SK-N-SH (cell line): Measurements from ENCODE around the gene MYH6. TPM values are rescaled to one million over a fixed set of nuclear protein-coding genes. Genes with fewer than 3 reads are reported as not detected.

ENCODE experiments used
- CTCF ChIA-PET: fragments of 300-600, 350-600 bp; formaldehyde crosslinking; extraction: SDS; loops from one replicate; lab custom pipeline; 2021; lab: Yijun Ruan, JAX
- POLR2A ChIA-PET: fragments of 350-600 bp; sonication (Branson Sonifier 250); formaldehyde crosslinking; extraction: SDS; loops from one replicate; lab custom pipeline; 2020; ENCODE audit warnings: antibody characterized with exemption, inconsistent platforms; lab: Yijun Ruan, JAX
- DNase-seq: peaks from one replicate; pipeline ENCODE4 v3.0.0; 2012
- H2AFZ ChIP-seq: fragments of 200-600 bp; sonication (generic); 2 replicates; pipeline ENCODE4 v1.8.1; 2016; ENCODE audit warnings: antibody characterized with exemption, mild to moderate bottlenecking, low read depth
- H3F3A ChIP-seq: fragments of 200-600 bp; sonication (generic); replicated peaks from 2 replicates; pipeline ENCODE3; 2016; ENCODE audit warnings: antibody characterized with exemption, mild to moderate bottlenecking; ENCODE audit not compliant: insufficient read depth
- H3K27ac ChIP-seq, 2 experiments: fragments of 200-500 bp in 1 of 2; fragments of 200-600 bp in 1 of 2; sonication (Bioruptor generic) in 1 of 2; sonication (generic), shearing (Covaris generic) in 1 of 2; 2 replicates each; pipeline versions ENCODE4 v1.5.1 to v1.6.1; 2014 to 2016; ENCODE audit warnings: low read depth in 2 of 2, inconsistent platforms in 1 of 2, low read length in 1 of 2, mild to moderate bottlenecking in 1 of 2, mixed read lengths in 1 of 2
- H3K27me3 ChIP-seq: fragments of 200-600 bp; sonication (generic), shearing (Covaris generic); 2 replicates; pipeline ENCODE4 v1.6.1; 2016; ENCODE audit warnings: mixed run types; ENCODE audit not compliant: insufficient read depth
- H3K36me3 ChIP-seq, 2 experiments: fragments of 200-500 bp in 1 of 2; fragments of 200-600 bp in 1 of 2; sonication (Bioruptor generic) in 1 of 2; sonication (generic) in 1 of 2; replicated peaks in 1 of 2; 2 replicates each; pipeline versions ENCODE3 to v1.5.1; 2014 to 2016; ENCODE audit warnings: low read length in 1 of 2, mild to moderate bottlenecking in 1 of 2; ENCODE audit not compliant: insufficient read depth in 2 of 2, control insufficient read depth in 1 of 2
- H3K4me1 ChIP-seq, 2 experiments: fragments of 200-500 bp in 1 of 2; fragments of 200-600 bp in 1 of 2; sonication (Bioruptor generic) in 1 of 2; sonication (generic), shearing (Covaris generic) in 1 of 2; 2 replicates each; pipeline versions ENCODE4 v1.5.1 to v1.6.1; 2014 to 2016; ENCODE audit warnings: low read depth in 1 of 2, low read length in 1 of 2, mixed run types in 1 of 2; ENCODE audit not compliant: insufficient read depth in 2 of 2, control insufficient read depth in 1 of 2
- H3K4me2 ChIP-seq: fragments of 200-600 bp; sonication (generic), shearing (Covaris generic); 2 replicates; pipeline ENCODE4 v1.6.1; 2017; ENCODE audit warnings: mixed run types
- H3K4me3 ChIP-seq, 2 experiments: fragments of 200-500 bp in 1 of 2; fragments of 200-600 bp in 1 of 2; sonication (Bioruptor generic) in 1 of 2; sonication (generic), shearing (Covaris generic) in 1 of 2; 2 replicates each; pipeline versions ENCODE4 v1.5.1 to v1.8.1; 2014 to 2016; ENCODE audit warnings: low read depth in 2 of 2, inconsistent platforms in 1 of 2, low read length in 1 of 2, mild to moderate bottlenecking in 1 of 2, mixed read lengths in 1 of 2, moderate library complexity in 1 of 2
- H3K79me2 ChIP-seq: fragments of 200-600 bp; sonication (generic); 2 replicates; pipeline ENCODE4 v1.8.1; 2017; ENCODE audit warnings: mild to moderate bottlenecking; ENCODE audit not compliant: insufficient read depth
- H3K9ac ChIP-seq: fragments of 200-600 bp; sonication (generic); 2 replicates; pipeline ENCODE4 v1.6.1; 2017; ENCODE audit warnings: mixed run types
- H3K9me2 ChIP-seq: fragments of 200-600 bp; sonication (generic); 2 replicates; pipeline ENCODE4 v1.6.1; 2017; ENCODE audit warnings: mixed run types
- H3K9me3 ChIP-seq: fragments of 200-600 bp; sonication (generic); 2 replicates; pipeline ENCODE4 v1.6.1; 2017; ENCODE audit warnings: mixed run types, mild to moderate bottlenecking, moderate library complexity
- H4K20me1 ChIP-seq: fragments of 200-600 bp; sonication (generic); 2 replicates; pipeline ENCODE4 v1.6.1; 2017; ENCODE audit warnings: mild to moderate bottlenecking, mixed run types; ENCODE audit not compliant: insufficient read depth
- CTCF ChIP-seq: fragments of 200-600 bp; sonication (generic); IDR thresholded peaks from 2 replicates; pipeline ENCODE4 v1.6.1; 2017; ENCODE audit warnings: antibody characterized with exemption, mild to moderate bottlenecking, moderate library complexity
- EZH2phosphoT487 ChIP-seq: fragments of 200-600 bp; sonication (generic); IDR thresholded peaks from 2 replicates; pipeline ENCODE4 v1.6.1; 2017; ENCODE audit warnings: low read depth, mixed run types, mild to moderate bottlenecking, antibody characterized with exemption, moderate library complexity, borderline replicate concordance
- FOXJ3 ChIP-seq: sonication (generic); formaldehyde crosslinking; IDR thresholded peaks from 2 replicates; pipeline ENCODE4 v1.5.1; 2020; ENCODE audit warnings: mild to moderate bottlenecking, missing genetic modification reagents
- FOXM1 ChIP-seq: IDR thresholded peaks from 2 replicates; pipeline ENCODE4 v1.4.0; 2012; ENCODE audit warnings: low read depth, mild to moderate bottlenecking
- JUND ChIP-seq: IDR thresholded peaks from 2 replicates; pipeline ENCODE4 v1.4.0; 2012
- MEF2A ChIP-seq: IDR thresholded peaks from 2 replicates; pipeline ENCODE4 v1.4.0; 2012; ENCODE audit warnings: low read depth, borderline replicate concordance
- MXI1 ChIP-seq: IDR thresholded peaks from 2 replicates; pipeline ENCODE4 v1.6.1; 2012; ENCODE audit warnings: mild to moderate bottlenecking, low read depth, low read length, improper control_type of control experiment
- NRF1 ChIP-seq: IDR thresholded peaks from 2 replicates; pipeline ENCODE4 v1.6.1; 2012; ENCODE audit warnings: low read depth, mild to moderate bottlenecking, low read length
- PBX3 ChIP-seq: IDR thresholded peaks from 2 replicates; pipeline ENCODE4; 2012
- POLR2AphosphoS5 ChIP-seq: IDR thresholded peaks from 2 replicates; pipeline ENCODE4 v1.6.1; 2012; ENCODE audit warnings: low read depth, low read length
- RAD21 ChIP-seq: IDR thresholded peaks from 2 replicates; pipeline ENCODE4 v1.6.1; 2012; ENCODE audit warnings: mild to moderate bottlenecking, low read length
- RCOR1 ChIP-seq: fragments of 150-350 bp; IDR thresholded peaks from 2 replicates; pipeline ENCODE4 v1.6.1; 2017; ENCODE audit warnings: antibody characterized with exemption, low read length
- RFX5 ChIP-seq: IDR thresholded peaks from 2 replicates; pipeline ENCODE4 v1.6.1; 2012; ENCODE audit warnings: mild to moderate bottlenecking, improper control_type of control experiment, low read length
- RXRA ChIP-seq: IDR thresholded peaks from 2 replicates; pipeline ENCODE4 v1.4.0; 2012; ENCODE audit warnings: low read depth, mild to moderate bottlenecking, borderline replicate concordance
- SMC3 ChIP-seq: IDR thresholded peaks from 2 replicates; pipeline ENCODE4 v1.6.1; 2012; ENCODE audit warnings: low read depth, low read length, improper control_type of control experiment
- TCF12 ChIP-seq: IDR thresholded peaks from 2 replicates; pipeline ENCODE4 v1.4.0; 2012
- USF1 ChIP-seq: IDR thresholded peaks from 2 replicates; pipeline ENCODE4 v1.4.0; 2012; ENCODE audit warnings: low read depth, borderline replicate concordance
- USF2 ChIP-seq: fragments of 150-350 bp; IDR thresholded peaks from 2 replicates; pipeline ENCODE4 v1.6.1; 2017; ENCODE audit warnings: antibody characterized with exemption, low read length, low read depth, borderline replicate concordance
- ZBTB33 ChIP-seq: IDR thresholded peaks from 2 replicates; pipeline ENCODE4 v1.4.0; 2012; ENCODE audit warnings: low read depth, borderline replicate concordance
- WGBS: methylation state at CpG from one replicate; pipeline ENCODE4 v1.1.6; 2017; ENCODE audit warnings: low lambda C conversion rate; 5-methylcytosine and 5-hydroxymethylcytosine counted together
- polyA plus RNA-seq, 3 experiments: library from polyadenylated mRNA; depleted of rRNA; stranded (reverse); fragments of >200 nt; gene quantifications; 2 replicates each; pipeline ENCODE4 v1.2.3, GENCODE V29; 2012

Gene MYH6
- polyA plus RNA-seq, 1 of the 3 experiments (the other 2 are of a cell fraction): not detected

GRCh38 chr14:23403908-23404307 is 4.2 kb downstream of the MYH6 start:
- H3K9me3 ChIP-seq: no peaks in the 10 kb centered on the region
- CTCF ChIA-PET: no interaction called here

More at GRCh38 chr14:23403908-23404307, 4.2 kb downstream of the MYH6 start:
- Histone ChIP-seq H3K9ac (no peak overlapping the region), H3K36me3 (no peaks in the 10 kb centered on the region), H4K20me1 (no peaks in the 10 kb centered on the region), H3F3A (no peaks in the 10 kb centered on the region), H3K4me2 (no peak overlapping the region), H3K4me3 (no peak overlapping the region), H3K27ac (no peak overlapping the region), H3K27me3 (peaks cover 34% of the 10 kb centered on the region), H3K79me2 (no peaks in the 10 kb centered on the region), H3K9me2 (no peaks in the 10 kb centered on the region), H3K4me1 (no peaks in the 10 kb centered on the region; a peak in 1 of 4 replicates), H2AFZ (no peak overlapping the region)
- no peak for DNase-seq
- 27% methylated on average over 3 of the region's 4 CpGs for WGBS
- POLR2A ChIA-PET: no interaction called here
- TF ChIP-seq JUND (no peak), FOXJ3 (CRISPR knock-in tag) (no peak), USF1 (no peak), EZH2phosphoT487 (no peak), ZBTB33 (no peak), USF2 (no peak), TCF12 (no peak), CTCF (no peak), RAD21 (no peak), MEF2A (no peak), PBX3 (no peak), MXI1 (no peak), NRF1 (no peak), POLR2AphosphoS5 (no peak), RCOR1 (no peak), RFX5 (no peak), RXRA (no peak), SMC3 (no peak), FOXM1 (no peak)
